Kidney tubule cell (primary cell): ENCODE measurements around the gene PRPF38A.
A peak's percentile ranks its signal among the peaks of the same experiment; 100 is the strongest.
"Not testable (repeated sequence)": the region's sequence is repeated elsewhere in the genome, so short reads cannot be mapped to it uniquely, and the experiment has no call there.

Source experiments
- DNase-seq: peaks from one replicate; pipeline ENCODE4 v3.0.0-alpha.2; 2018; ENCODE audit warnings: low spot score

PRPF38A gene, protein sequence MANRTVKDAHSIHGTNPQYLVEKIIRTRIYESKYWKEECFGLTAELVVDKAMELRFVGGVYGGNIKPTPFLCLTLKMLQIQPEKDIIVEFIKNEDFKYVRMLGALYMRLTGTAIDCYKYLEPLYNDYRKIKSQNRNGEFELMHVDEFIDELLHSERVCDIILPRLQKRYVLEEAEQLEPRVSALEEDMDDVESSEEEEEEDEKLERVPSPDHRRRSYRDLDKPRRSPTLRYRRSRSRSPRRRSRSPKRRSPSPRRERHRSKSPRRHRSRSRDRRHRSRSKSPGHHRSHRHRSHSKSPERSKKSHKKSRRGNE

DNA sequence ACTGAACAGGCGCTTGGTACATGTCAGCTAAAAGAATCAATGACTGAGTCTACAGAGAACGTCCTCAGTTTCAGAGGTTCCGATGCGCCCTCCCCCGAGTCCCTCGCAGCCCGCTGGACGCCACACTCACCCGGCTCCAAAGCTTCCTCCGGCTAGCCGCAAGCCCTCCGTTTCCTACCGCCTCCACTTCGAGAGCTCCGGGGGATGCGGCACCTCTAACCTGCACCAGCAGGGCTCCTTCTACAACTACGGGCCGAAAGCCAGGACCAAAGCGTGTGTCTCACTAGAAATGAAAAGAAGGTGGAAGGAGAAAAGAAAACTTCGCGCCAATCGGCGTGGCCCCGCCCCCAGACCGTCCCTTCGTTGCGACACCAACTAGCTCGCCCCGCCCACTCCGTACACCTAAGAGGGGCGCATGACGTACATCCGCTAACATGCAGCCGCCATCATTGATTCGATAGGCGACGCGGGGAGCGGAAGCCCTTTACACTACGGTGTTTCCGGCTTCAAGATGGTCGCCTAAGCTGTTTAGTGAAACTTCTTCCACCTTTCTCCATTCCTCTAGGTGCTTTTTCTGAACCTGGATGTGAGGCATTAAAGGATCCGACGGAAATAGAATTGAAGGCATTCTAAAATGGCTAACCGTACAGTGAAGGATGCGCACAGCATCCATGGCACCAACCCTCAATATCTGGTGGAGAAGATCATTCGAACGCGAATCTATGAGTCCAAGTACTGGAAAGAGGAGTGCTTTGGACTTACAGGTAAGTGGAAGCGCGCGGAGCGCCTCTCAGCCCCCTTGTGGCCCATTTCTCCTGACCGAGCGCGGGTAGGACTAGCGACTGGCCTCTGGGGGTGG is at the start of gene PRPF38A, which contains the start of gene ORC1:
TSS of gene PRPF38A (plus strand) at position 487 of the 859 bp plus-strand sequence. CDS start at position 635, 148 bp downstream.
TSS of gene ORC1 (minus strand) at position 308 of the 859 bp plus-strand sequence. CDS start 2,200 bp downstream, outside the sequence.
- peak; percentile 98 for DNase-seq

GRCh38 chr1:52355436-52355835 is 49.0 kb upstream of the PRPF38A start:
- DNase-seq, result no peak

GRCh38 chr1:52355847-52356505 is 48.4 kb upstream of the PRPF38A start:
- DNase-seq, result no peak

GRCh38 chr1:52356818-52357355 is 47.5 kb upstream of the PRPF38A start:
- no peak for DNase-seq

- DNase-seq, result no peak
These were observed 47.0 kb upstream of the PRPF38A start for GRCh38 chr1:52357397-52357796.

DNA sequence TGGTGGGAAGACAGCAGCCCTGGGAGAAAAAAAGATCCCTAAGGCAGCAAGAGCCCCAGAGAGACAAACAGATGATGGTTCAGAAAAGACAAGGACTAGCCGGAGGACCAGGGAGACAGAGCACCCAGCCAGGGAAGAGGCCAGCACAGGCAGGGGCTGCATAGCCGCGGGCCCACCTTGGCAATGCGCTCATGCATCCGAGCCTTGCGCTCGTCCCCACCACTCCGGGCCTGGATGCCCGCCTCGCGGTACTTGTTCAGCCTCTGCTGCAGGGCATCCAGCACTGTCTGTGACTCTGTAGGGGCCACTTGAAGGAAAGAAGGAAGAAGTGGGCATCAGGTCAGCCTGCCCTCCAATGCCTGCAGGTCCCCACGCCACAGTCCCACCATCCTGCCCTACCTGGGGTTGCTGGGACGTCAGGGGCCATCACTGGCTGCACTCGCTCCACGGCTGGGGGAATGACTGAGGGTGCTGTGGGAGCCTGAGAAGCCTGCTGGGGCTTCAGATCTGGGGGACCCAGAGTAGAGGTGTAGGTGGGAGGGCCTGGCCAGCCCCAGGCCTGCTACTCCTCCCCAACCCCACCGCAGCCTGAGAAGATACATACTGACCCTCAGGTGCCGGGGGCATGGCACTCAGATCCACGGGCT is 45.4 kb upstream of the PRPF38A start:
- no peak for DNase-seq

GRCh38 chr1:52359676-52360594 is 44.5 kb upstream of the PRPF38A start:
- DNase-seq, result no peak

GRCh38 chr1:52360595-52360968 is 43.8 kb upstream of the PRPF38A start:
- no peak for DNase-seq

DNA sequence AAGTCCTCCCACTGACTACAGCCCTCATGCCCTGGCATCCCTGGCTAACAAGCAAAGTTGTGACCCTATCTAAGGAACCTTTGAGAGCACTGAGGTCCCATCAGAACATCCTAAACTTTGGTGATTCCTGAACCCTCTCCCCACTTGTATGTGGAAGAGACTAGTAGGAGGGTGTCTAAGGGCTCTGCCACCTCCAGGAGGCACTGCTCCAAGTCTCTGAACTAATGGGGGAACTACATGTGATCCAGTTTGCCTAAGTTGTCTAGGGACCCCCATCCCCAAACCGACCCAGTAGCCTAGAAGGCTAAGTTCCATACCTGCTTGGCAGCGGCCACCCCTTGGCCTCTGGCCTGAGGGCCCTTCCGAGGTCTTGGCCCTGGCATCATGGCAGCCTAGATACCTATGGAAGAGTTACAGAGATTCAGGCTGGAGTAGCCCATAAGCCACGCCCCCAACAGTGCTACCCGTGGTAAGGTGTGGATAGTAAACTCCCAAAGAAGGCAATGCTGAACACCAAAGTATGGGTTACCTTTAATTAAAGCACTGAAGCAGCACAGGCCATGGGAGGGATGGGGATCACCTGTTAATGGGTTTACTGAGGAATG is 40.1 kb upstream of the PRPF38A start:
- no peak for DNase-seq

DNA sequence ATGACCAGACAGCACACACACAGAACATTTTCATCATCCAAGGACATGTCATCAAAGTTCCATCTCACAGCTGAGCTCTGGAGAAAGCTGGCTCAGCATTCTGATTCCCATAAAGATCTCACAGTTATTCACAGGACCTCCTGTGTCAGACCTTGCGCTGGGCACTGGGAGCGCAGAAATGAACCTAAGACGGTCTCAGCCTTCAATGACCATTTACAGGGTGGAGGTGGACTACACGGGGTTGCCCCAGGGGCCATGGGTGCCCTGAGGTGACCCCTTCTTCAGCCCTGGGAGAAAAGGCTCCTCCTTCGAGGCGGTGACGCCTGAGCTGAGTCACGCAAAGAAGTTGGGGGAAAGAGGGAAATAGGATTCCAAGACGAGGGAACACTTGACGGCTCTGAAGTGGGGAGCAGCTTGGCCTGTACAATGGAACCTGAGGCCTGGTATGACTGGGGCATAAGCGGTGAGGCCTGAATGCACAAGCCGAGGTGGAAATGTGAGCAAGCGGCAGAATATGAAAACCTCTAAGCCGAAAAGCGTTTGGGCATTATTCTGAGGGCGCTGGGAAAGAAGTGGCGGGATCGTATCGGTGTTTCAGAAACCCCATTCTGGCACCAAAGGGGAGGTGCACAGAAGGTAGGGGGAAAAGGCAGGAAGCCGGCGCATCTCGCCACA is 39.2 kb upstream of the PRPF38A start:
- DNase-seq, result peak; percentile 71

DNA sequence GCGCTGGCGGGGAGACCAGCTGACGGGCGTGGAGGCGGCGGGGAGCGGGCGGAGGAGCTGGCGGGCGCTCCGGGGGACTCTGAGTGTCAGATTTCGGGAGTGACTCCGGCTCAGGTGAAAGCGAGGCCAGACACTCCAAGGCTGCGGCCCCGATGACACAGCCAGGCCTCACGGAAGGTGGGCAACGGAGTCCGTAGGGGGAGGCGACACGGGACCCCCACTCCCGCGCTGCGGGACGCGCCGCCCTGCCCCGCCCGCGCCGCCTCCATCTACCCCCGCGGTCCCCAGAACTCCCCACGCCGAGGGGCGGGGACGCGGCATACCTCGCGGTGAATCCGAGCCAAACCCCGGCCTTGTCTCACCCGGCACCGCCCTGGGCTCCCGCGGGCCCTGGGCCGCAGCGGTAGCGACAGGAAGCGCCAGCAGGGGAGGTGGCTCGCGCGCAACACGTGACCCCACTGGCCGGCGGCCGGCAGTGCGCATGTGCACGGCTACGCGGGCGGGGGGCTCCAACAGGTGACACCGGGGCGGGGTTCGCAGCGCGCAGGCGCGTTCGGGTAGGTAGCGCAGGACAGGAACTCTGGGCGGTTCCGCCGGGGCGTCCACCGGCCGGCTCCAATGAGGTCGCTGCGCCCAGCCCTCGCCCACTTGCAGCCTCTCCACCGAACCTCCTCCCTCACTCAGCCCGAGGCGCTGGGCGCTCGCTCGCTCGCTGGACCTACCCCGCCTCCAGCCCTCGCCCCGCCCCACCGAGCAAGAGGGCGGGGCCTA is 38.5 kb upstream of the PRPF38A start, which contains the start of gene CC2D1B:
TSS of gene CC2D1B (minus strand) at position 460 of the 771 bp plus-strand sequence. CDS start 1,585 bp downstream, outside the sequence.
- DNase-seq, result peak; percentile 99

GRCh38 chr1:52366517-52366827 is 37.9 kb upstream of the PRPF38A start:
- DNase-seq, result no peak

DNA sequence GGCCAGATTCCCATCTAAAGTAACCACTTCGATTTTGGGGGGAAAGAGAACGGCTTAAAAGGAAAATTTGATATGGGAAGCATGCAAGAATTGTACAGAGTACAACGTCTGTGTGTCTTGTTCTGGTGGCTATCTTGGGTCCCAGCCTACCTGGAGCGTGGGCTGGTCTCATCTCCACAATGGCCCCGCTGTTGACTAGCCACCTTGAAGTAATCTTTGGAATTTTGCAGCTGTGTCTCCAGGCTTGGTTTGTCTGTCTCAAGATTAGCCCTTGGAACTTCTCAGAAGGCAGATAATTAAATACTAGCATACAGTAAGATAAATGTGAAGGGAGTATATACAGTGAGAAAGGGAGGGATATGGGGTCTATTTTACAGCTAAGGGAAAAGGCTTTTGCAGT is 37.1 kb upstream of the PRPF38A start:
- DNase-seq, result no peak

GRCh38 chr1:52368383-52369172 is 35.8 kb upstream of the PRPF38A start:
- DNase-seq, result peak; percentile 68

- DNase-seq, result not testable (repeated sequence)
These were observed 34.6 kb upstream of the PRPF38A start for GRCh38 chr1:52369851-52370250.

DNA sequence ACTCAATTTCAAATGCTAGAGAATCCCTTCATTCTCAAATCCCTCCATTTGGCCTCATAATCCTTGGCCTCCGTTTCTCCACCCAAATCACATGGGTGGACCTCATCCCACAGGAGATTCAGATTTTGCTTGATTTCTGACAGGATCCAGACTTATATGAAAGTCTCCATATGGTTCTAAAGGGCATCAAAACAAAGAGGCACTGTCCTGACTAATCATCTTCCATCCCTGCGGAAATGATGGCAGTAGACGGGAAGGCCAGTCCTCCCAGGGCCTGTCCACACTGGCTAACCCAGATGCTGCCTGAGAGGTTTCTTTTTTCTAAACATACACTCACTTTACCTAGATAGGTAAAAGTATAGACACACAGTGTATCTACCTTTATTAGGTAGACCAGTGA is 19.0 kb upstream of the PRPF38A start:
- no peak for DNase-seq

GRCh38 chr1:52386458-52386857 is 17.9 kb upstream of the PRPF38A start:
- DNase-seq, result no peak

GRCh38 chr1:52393174-52393573 is 11.2 kb upstream of the PRPF38A start:
- DNase-seq, result no peak
